IMR-90 (cell line): ENCODE measurements around the gene PFDN1. TPM values are rescaled to one million over a fixed set of nuclear protein-coding genes. Genes with fewer than 3 reads are reported as not detected.

Source experiments
- ATAC-seq: fragments of 200-7000 bp; cut with Tn5 transposase; 2 replicates; pipeline ENCODE4 v1.9.1; 2020; ENCODE audit warnings: low read depth, mild to moderate bottlenecking, moderate library complexity
- BruUV-seq: library from RNA; stranded (reverse); fragments of 400-500 nt; replicated peaks from 2 replicates; lab custom pipeline; 2021; lab: Mats Ljungman, UMichigan
- CTCF ChIA-PET: fragments of 300-600 bp; formaldehyde crosslinking; extraction: SDS; loops from one replicate; lab custom pipeline; 2021; ENCODE audit warnings: antibody characterized with exemption; lab: Yijun Ruan, JAX
- POLR2A ChIA-PET: fragments of 300-600 bp; sonication (Branson Sonifier 250); formaldehyde crosslinking; loops from one replicate; lab custom pipeline; 2022; ENCODE audit warnings: antibody characterized with exemption; ENCODE audit not compliant: unreplicated experiment; lab: Charles Lee
- DNase-seq: peaks from one replicate; pipeline ENCODE4 v3.0.0; 2013
- H2AFZ ChIP-seq: replicated peaks from 2 replicates; pipeline ENCODE3; 2013; ENCODE audit warnings: low read length, mild to moderate bottlenecking; ENCODE audit not compliant: poor library complexity
- H2AK5ac ChIP-seq: 2 replicates; pipeline ENCODE4 v1.6.1; 2013; ENCODE audit warnings: low read depth, low read length, inconsistent platforms
- H2AK9ac ChIP-seq: replicated peaks from 2 replicates; pipeline ENCODE3; 2013; ENCODE audit warnings: mild to moderate bottlenecking, low read depth, low read length, moderate library complexity; ENCODE audit not compliant: poor library complexity
- H2BK120ac ChIP-seq: 2 replicates; pipeline ENCODE4 v1.6.1; 2013; ENCODE audit warnings: low read depth, low read length, inconsistent platforms
- H2BK15ac ChIP-seq: 3 replicates; pipeline ENCODE4 v1.6.1; 2013; ENCODE audit warnings: low read depth, low read length, inconsistent platforms
- H2BK20ac ChIP-seq: 2 replicates; pipeline ENCODE4 v1.6.1; 2013; ENCODE audit warnings: low read depth, mild to moderate bottlenecking, inconsistent platforms, low read length, moderate library complexity
- H2BK5ac ChIP-seq: 2 replicates; pipeline ENCODE4 v1.6.1; 2013; ENCODE audit warnings: mild to moderate bottlenecking, low read depth, low read length, inconsistent platforms; ENCODE audit not compliant: poor library complexity, severe bottlenecking
- H3K14ac ChIP-seq: replicated peaks from 2 replicates; pipeline ENCODE4 v1.6.1; 2013; ENCODE audit warnings: low read depth, low read length, inconsistent platforms
- H3K18ac ChIP-seq: 2 replicates; pipeline ENCODE4 v1.6.1; 2013; ENCODE audit warnings: low read depth, low read length, control low read depth
- H3K23ac ChIP-seq: 2 replicates; pipeline ENCODE4 v1.6.1; 2013; ENCODE audit warnings: low read depth, low read length, inconsistent platforms
- H3K27ac ChIP-seq: 2 replicates; pipeline ENCODE4 v1.5.1; 2013; ENCODE audit warnings: mild to moderate bottlenecking, control low read depth, low read length; ENCODE audit not compliant: insufficient read depth
- H3K27me3 ChIP-seq: 2 replicates; pipeline ENCODE4 v1.6.1; 2013; ENCODE audit warnings: low read length; ENCODE audit not compliant: control insufficient read depth, insufficient read depth
- H3K36me3 ChIP-seq: 2 replicates; pipeline ENCODE4 v1.6.1; 2013; ENCODE audit warnings: low read length, mixed read lengths; ENCODE audit not compliant: control insufficient read depth, insufficient read depth
- H3K4ac ChIP-seq: 2 replicates; pipeline ENCODE4 v1.6.1; 2013; ENCODE audit warnings: low read depth, low read length, inconsistent platforms
- H3K4me1 ChIP-seq: 2 replicates; pipeline ENCODE4 v1.6.1; 2013; ENCODE audit warnings: low read length, mixed read lengths; ENCODE audit not compliant: control insufficient read depth, insufficient read depth
- H3K4me2 ChIP-seq: 2 replicates; pipeline ENCODE4 v1.6.1; 2013; ENCODE audit warnings: low read depth, mild to moderate bottlenecking, control low read depth, low read length, moderate library complexity
- H3K4me3 ChIP-seq: 2 replicates; pipeline ENCODE4 v1.5.1; 2013; ENCODE audit warnings: low read depth, mild to moderate bottlenecking, control low read depth, low read length, moderate library complexity; ENCODE audit not compliant: insufficient read depth
- H3K56ac ChIP-seq: 2 replicates; pipeline ENCODE4 v1.6.1; 2013; ENCODE audit warnings: low read length, inconsistent platforms; ENCODE audit not compliant: insufficient read depth; ENCODE audit errors: extremely low read depth
- H3K79me1 ChIP-seq, 2 experiments: 2 replicates each; pipeline ENCODE4 v1.6.1; 2013; ENCODE audit warnings: low read length in 2 of 2, inconsistent platforms in 1 of 2, low read depth in 1 of 2
- H3K9ac ChIP-seq: 2 replicates; pipeline ENCODE4 v1.6.1; 2013; ENCODE audit warnings: low read depth, low read length, control low read depth
- H3K9me1 ChIP-seq: 2 replicates; pipeline ENCODE4 v1.6.1; 2013; ENCODE audit warnings: low read length, inconsistent platforms; ENCODE audit not compliant: insufficient read depth
- H3K9me3 ChIP-seq: 2 replicates; pipeline ENCODE4 v1.6.1; 2013; ENCODE audit warnings: low read length; ENCODE audit not compliant: control insufficient read depth, insufficient read depth
- H4K20me1 ChIP-seq: 2 replicates; pipeline ENCODE4 v1.6.1; 2013; ENCODE audit warnings: low read length, inconsistent platforms; ENCODE audit not compliant: insufficient read depth
- H4K5ac ChIP-seq: 2 replicates; pipeline ENCODE4 v1.6.1; 2013; ENCODE audit warnings: mild to moderate bottlenecking, low read depth, low read length, control low read depth
- H4K8ac ChIP-seq, 2 experiments: 2 replicates each; pipeline ENCODE4 v1.6.1; 2013; ENCODE audit warnings: low read depth in 2 of 2, low read length in 2 of 2, control low read depth in 1 of 2, inconsistent platforms in 1 of 2
- H4K91ac ChIP-seq: 2 replicates; pipeline ENCODE4 v1.6.1; 2013; ENCODE audit warnings: low read depth, low read length, inconsistent platforms; ENCODE audit not compliant: insufficient read depth
- BHLHE40 ChIP-seq: fragments of 150-350 bp; IDR thresholded peaks from 2 replicates; pipeline ENCODE4 v1.6.1; 2016; ENCODE audit warnings: mild to moderate bottlenecking, low read depth, low read length
- CEBPB ChIP-seq: IDR thresholded peaks from 2 replicates; pipeline ENCODE4 v1.6.1; 2012; ENCODE audit warnings: low read depth, low read length, improper control_type of control experiment
- CTCF ChIP-seq: conservative IDR thresholded peaks from 2 replicates; pipeline ENCODE4 v1.5.1; 2012; ENCODE audit warnings: mild to moderate bottlenecking, low read depth, low read length, improper control_type of control experiment
- ELK1 ChIP-seq: fragments of 150-350 bp; IDR thresholded peaks from 2 replicates; pipeline ENCODE4 v1.6.1; 2016; ENCODE audit warnings: low read depth, mild to moderate bottlenecking, low read length, moderate library complexity, borderline replicate concordance
- FOS ChIP-seq: fragments of 150-350 bp; IDR thresholded peaks from 2 replicates; pipeline ENCODE4 v1.6.1; 2016; ENCODE audit warnings: low read depth, low read length
- MAFK ChIP-seq: IDR thresholded peaks from 2 replicates; pipeline ENCODE4 v1.6.1; 2012; ENCODE audit warnings: low read depth, low read length, improper control_type of control experiment
- MAZ ChIP-seq: IDR thresholded peaks from 2 replicates; pipeline ENCODE4 v1.6.1; 2012; ENCODE audit warnings: low read depth, mild to moderate bottlenecking, low read length, improper control_type of control experiment, moderate library complexity, borderline replicate concordance
- MXI1 ChIP-seq: IDR thresholded peaks from 2 replicates; pipeline ENCODE4 v1.6.1; 2012; ENCODE audit warnings: low read depth, mild to moderate bottlenecking, low read length, moderate library complexity, borderline replicate concordance
- NFE2L2 ChIP-seq: fragments of 150-350 bp; IDR thresholded peaks from 2 replicates; pipeline ENCODE4 v1.6.1; 2016; ENCODE audit warnings: low read depth, mild to moderate bottlenecking, low read length
- POLR2A ChIP-seq: IDR thresholded peaks from 2 replicates; pipeline ENCODE4 v1.6.1; 2012; ENCODE audit warnings: mild to moderate bottlenecking, low read depth, low read length
- RFX5 ChIP-seq: IDR thresholded peaks from 2 replicates; pipeline ENCODE4 v1.8.0; 2012; ENCODE audit warnings: low read depth, mild to moderate bottlenecking, low read length, moderate library complexity
- SMC3 ChIP-seq: fragments of 150-350 bp; IDR thresholded peaks from 2 replicates; pipeline ENCODE4 v1.6.1; 2016; ENCODE audit warnings: low read depth, mild to moderate bottlenecking, antibody characterized with exemption, low read length, moderate library complexity
- USF2 ChIP-seq: fragments of 150-350 bp; IDR thresholded peaks from 2 replicates; pipeline ENCODE4 v1.6.1; 2017; ENCODE audit warnings: mild to moderate bottlenecking, antibody characterized with exemption, low read length, low read depth
- WGBS, 2 experiments: methylation state at CpG; one replicate each; pipeline versions ENCODE4 v1.1.5 to v1.1.7; 2013; ENCODE audit warnings: missing lambda C conversion rate in 2 of 2; ENCODE audit not compliant: insufficient read length in 1 of 2; ENCODE audit errors: extremely low coverage in 2 of 2; 5-methylcytosine and 5-hydroxymethylcytosine counted together
- dilution Hi-C: fragments of 300-500 bp; cut with HindIII; formaldehyde crosslinking; loops from one replicate; pipeline ENCODE4 v1.14.3; 2018; ENCODE audit warnings: low sequenced_read_pairs; ENCODE audit not compliant: unreplicated experiment
- in situ Hi-C: fragments of 300-500 bp; cut with MboI; formaldehyde crosslinking; loops from 3 replicates; pipeline ENCODE4 v1.14.3; 2019; ENCODE audit warnings: low sequenced_read_pairs, inconsistent platforms, mixed read lengths
- intact Hi-C: fragments of 100-400 bp; cut with micrococcal nuclease; formaldehyde crosslinking; loops from 2 replicates; pipeline ENCODE4 v1.10.0; 2022
- polyA plus RNA-seq, 3 experiments: library from polyadenylated mRNA; depleted of rRNA; stranded (reverse); fragments of >200 nt; gene quantifications; 2 replicates each; pipeline ENCODE4 v1.2.3, GENCODE V29; 2012; ENCODE audit warnings: low replicate concordance in 1 of 3
- total RNA-seq: library from RNA; depleted of rRNA; stranded (reverse); fragments of >200 nt; gene quantifications from 2 replicates; pipeline ENCODE4 v1.2.3, GENCODE V29; 2012

PFDN1 gene
- total and polyA plus RNA-seq, 2 of the 4 experiments (the other 2 are of a cell fraction), result 98.8 to 134 TPM

- H3K4me2 ChIP-seq, result no peak overlapping the region
- BruUV-seq, result no TSS peak
- H3K36me3 ChIP-seq, result peaks cover 5% of the 10 kb centered on the region; the same call in 1 of the 2 replicates
- no peak; the same call in 1 of the 2 replicates for TF ChIP-seq CTCF
- TF ChIP-seq NFE2L2, result no peak
- TF ChIP-seq SMC3, result peak; percentile 35
- no peak for TF ChIP-seq RFX5
- no peak for TF ChIP-seq USF2
- TF ChIP-seq CEBPB, result no peak
- TF ChIP-seq BHLHE40, result 0 out of 2 replicates have a peak, but pooled peaks have one; percentile 7
- TF ChIP-seq MAZ, result peak; percentile 35; the same call in 1 of the 2 replicates
- no peak for TF ChIP-seq POLR2A
- TF ChIP-seq MAFK, result no peak
- TF ChIP-seq ELK1, result no peak
- TF ChIP-seq MXI1, result peak; percentile 70; the same call in 1 of the 2 replicates
- peak; percentile 64 for TF ChIP-seq FOS
Observed at GRCh38 chr5:140246378-140247122, 56.4 kb downstream of the PFDN1 start.

More at GRCh38 chr5:140246378-140247122, 56.4 kb downstream of the PFDN1 start:
- H4K20me1 ChIP-seq, result peaks cover 19% of the 10 kb centered on the region
- intact Hi-C loops, result loop anchor here (10.0 kb wide), 3 partner anchors 388 to 478 kb away; partner anchors contain the start of genes CD14, HARS1, HARS2 and TMCO6
- H3K27ac ChIP-seq, result no peak overlapping the region
- H4K8ac ChIP-seq, result no peak overlapping the region
- peak overlapping the region; percentile 22 for H2AK9ac ChIP-seq
- no peak overlapping the region for H3K18ac ChIP-seq
- H2BK20ac ChIP-seq, result no peak overlapping the region
- no peaks in the 10 kb centered on the region for H3K9me3 ChIP-seq
- dilution Hi-C loops, result no loop called here
- peaks cover 29 to 76% of the 10 kb centered on the region in 2 experiments for H3K79me1 ChIP-seq
- H3K4me3 ChIP-seq, result no peak overlapping the region
- H2BK15ac ChIP-seq, result no peak overlapping the region; the same call in 2 of the 3 replicates
- CTCF ChIA-PET, result interaction anchor here (0.6 to 8.7 kb wide), 3 partner anchors 82 to 112 kb away, joined by 3 to 233 read pairs (median 10); partner anchors contain the start of gene HBEGF
- no peak overlapping the region for H2BK5ac ChIP-seq
- POLR2A ChIA-PET, result no interaction called here
- H4K5ac ChIP-seq, result no peak overlapping the region
- H2BK120ac ChIP-seq, result peak overlapping the region; percentile 25; the same call in 1 of the 2 replicates
- in situ Hi-C loops, result no loop called here
- H3K56ac ChIP-seq, result no peak overlapping the region
- H3K4ac ChIP-seq, result peak overlapping the region; percentile 17
- no peak overlapping the region for H3K9ac ChIP-seq
- ATAC-seq (peak; percentile 79), DNase-seq (peak; percentile 84)
- H2AK5ac ChIP-seq, result peak overlapping the region; percentile 95
- H2AFZ ChIP-seq, result peak overlapping the region; percentile 58
- H3K27me3 ChIP-seq, result no peaks in the 10 kb centered on the region
- H4K91ac ChIP-seq, result no peak overlapping the region
- H3K23ac ChIP-seq, result no peak overlapping the region
- peaks cover 23% of the 10 kb centered on the region for H3K4me1 ChIP-seq
- H3K14ac ChIP-seq, result peak overlapping the region; percentile 68
- peaks cover 12% of the 10 kb centered on the region for H3K9me1 ChIP-seq
- 27% methylated on average over 3 of the region's 8 CpGs; no CpG with 5 or more reads in 1 of the 2 experiments for WGBS, 2 experiments
